Measurements from ENCODE around the gene ST8SIA6. TPM values are rescaled to one million over a fixed set of nuclear protein-coding genes. Genes with fewer than 3 reads are reported as not detected.

Gene ST8SIA6
- total and polyA plus RNA-seq, 8 donors, result 3.3 to 13.3 (median 8.8) TPM

- H3K36me3 ChIP-seq, result no peaks in the 10 kb centered on the region
- DNase-seq (no peak), ATAC-seq (no peak)
- no peak for TF ChIP-seq CTCF (IDR thresholded peaks at IDR 0.05)
- H3K27me3 ChIP-seq, result no peaks in the 10 kb centered on the region
- no peaks in the 10 kb centered on the region for H3K9me3 ChIP-seq
- no peak overlapping the region for H3K27ac ChIP-seq
- H3K4me3 ChIP-seq, result no peak overlapping the region
- intact Hi-C loops (cut with DNase I), result no loop called here
- no peaks in the 10 kb centered on the region for H3K4me1 ChIP-seq
Observed at GRCh38 chr10:17412323-17412722, 42.1 kb downstream of the ST8SIA6 start.

- H3K4me1 ChIP-seq, result no peaks in the 10 kb centered on the region
- no peaks in the 10 kb centered on the region for H3K27me3 ChIP-seq
- ATAC-seq (no peak), DNase-seq (no peak)
- H3K27ac ChIP-seq, result no peak overlapping the region
- intact Hi-C loops (cut with DNase I), result no loop called here
- no peak overlapping the region for H3K4me3 ChIP-seq
- no peaks in the 10 kb centered on the region for H3K9me3 ChIP-seq
- TF ChIP-seq CTCF (IDR thresholded peaks at IDR 0.05), result no peak
- H3K36me3 ChIP-seq, result no peaks in the 10 kb centered on the region
Observed at GRCh38 chr10:17410907-17411306, 43.5 kb downstream of the ST8SIA6 start.

- TF ChIP-seq CTCF (IDR thresholded peaks at IDR 0.05), result peak in 1 of 2 donors; percentile 31
- intact Hi-C loops (cut with DNase I), result no loop called here
- Histone ChIP-seq H3K4me1 (no peaks in the 10 kb centered on the region), H3K27me3 (no peaks in the 10 kb centered on the region), H3K27ac (no peak overlapping the region), H3K9me3 (no peaks in the 10 kb centered on the region), H3K36me3 (no peaks in the 10 kb centered on the region), H3K4me3 (no peak overlapping the region)
- no peak for DNase-seq
- no peak for ATAC-seq
Observed at GRCh38 chr10:17409170-17409733, 45.1 kb downstream of the ST8SIA6 start.

- Histone ChIP-seq H3K4me1 (no peaks in the 10 kb centered on the region), H3K9me3 (no peaks in the 10 kb centered on the region), H3K36me3 (no peaks in the 10 kb centered on the region), H3K27me3 (no peaks in the 10 kb centered on the region), H3K4me3 (no peak overlapping the region), H3K27ac (no peak overlapping the region)
- DNase-seq (no peak), ATAC-seq (no peak)
- intact Hi-C loops (cut with DNase I), result no loop called here
- no peak for TF ChIP-seq CTCF (IDR thresholded peaks at IDR 0.05)
Observed at GRCh38 chr10:17407047-17407446, 47.3 kb downstream of the ST8SIA6 start.

GRCh38 chr10:17406036-17406834 is 48.2 kb downstream of the ST8SIA6 start:
- ATAC-seq, result no peak

More at GRCh38 chr10:17406036-17406834, 48.2 kb downstream of the ST8SIA6 start:
- no peaks in the 10 kb centered on the region for H3K36me3 ChIP-seq
- H3K4me3 ChIP-seq, result no peak overlapping the region
- H3K27ac ChIP-seq, result no peak overlapping the region
- DNase-seq, result no peak
- no peaks in the 10 kb centered on the region for H3K9me3 ChIP-seq
- TF ChIP-seq CTCF (IDR thresholded peaks at IDR 0.05), result no peak
- no peaks in the 10 kb centered on the region for H3K4me1 ChIP-seq
- no peaks in the 10 kb centered on the region for H3K27me3 ChIP-seq
- intact Hi-C loops (cut with DNase I), result no loop called here

Measured in left lung (tissue), 10 donors.